CD14-positive monocyte (primary cell): Measurements from ENCODE around the gene QKI. TPM values are rescaled to one million over a fixed set of nuclear protein-coding genes. Genes with fewer than 3 reads are reported as not detected.

Experiments
- DNase-seq, 3 donors: peaks; one replicate each; pipeline ENCODE4 v3.0.0-alpha.2; 2011 to 2022
- H2AFZ ChIP-seq: 2 replicates; pipeline ENCODE4 v1.6.0; 2012; ENCODE audit warnings: mild to moderate bottlenecking, low read depth, low read length, inconsistent platforms; ENCODE audit not compliant: insufficient read depth, poor library complexity, severe bottlenecking
- H3K27ac ChIP-seq, 2 donors: 1 replicate in 1 of 2; 2 replicates in 1 of 2; pipeline ENCODE4 v1.5.1; 2012 to 2013; ENCODE audit warnings: low read length in 2 of 2, control low read depth in 1 of 2, inconsistent platforms in 1 of 2, low read depth in 1 of 2, mild to moderate bottlenecking in 1 of 2
- H3K27me3 ChIP-seq, 2 donors: one replicate each; pipeline versions ENCODE4 v1.6.0 to v1.6.1; 2011 to 2013; ENCODE audit warnings: low read length in 2 of 2; ENCODE audit not compliant: control insufficient read depth in 2 of 2, insufficient read depth in 2 of 2
- H3K36me3 ChIP-seq, 2 donors: replicated peaks in 1 of 2; 1 replicate in 1 of 2; 2 replicates in 1 of 2; pipeline versions ENCODE4 v1.5.1 to v1.6.1; 2012 to 2013; ENCODE audit warnings: low read length in 2 of 2, control low read depth in 1 of 2, inconsistent platforms in 1 of 2, mild to moderate bottlenecking in 1 of 2; ENCODE audit not compliant: insufficient read depth in 2 of 2, control insufficient read depth in 1 of 2
- H3K4me1 ChIP-seq, 2 donors: 1 replicate in 1 of 2; 2 replicates in 1 of 2; pipeline versions ENCODE4 v1.5.1 to v1.6.1; 2012 to 2013; ENCODE audit warnings: low read length in 2 of 2, control low read depth in 1 of 2, inconsistent platforms in 1 of 2, mild to moderate bottlenecking in 1 of 2, moderate library complexity in 1 of 2; ENCODE audit not compliant: insufficient read depth in 2 of 2, control insufficient read depth in 1 of 2
- H3K4me2 ChIP-seq: replicated peaks from 2 replicates; pipeline ENCODE3; 2012; ENCODE audit warnings: low read length, moderate library complexity, mild to moderate bottlenecking; ENCODE audit not compliant: poor library complexity, severe bottlenecking; ENCODE audit errors: extremely low read depth
- H3K4me3 ChIP-seq, 3 experiments: fragments of 200-600 bp in 1 of 3; sonication (generic) in 1 of 3; replicated peaks in 1 of 3; 1 replicate in 2 of 3; 2 replicates in 1 of 3; pipeline ENCODE4 v1.5.1; 2011 to 2013; ENCODE audit warnings: low read length in 3 of 3, mild to moderate bottlenecking in 3 of 3, control low read depth in 2 of 3, low read depth in 2 of 3, inconsistent platforms in 1 of 3, moderate library complexity in 1 of 3
- H3K79me2 ChIP-seq: 2 replicates; pipeline ENCODE4 v1.6.0; 2012; ENCODE audit warnings: mild to moderate bottlenecking, control low read depth, inconsistent platforms, low read length, moderate library complexity; ENCODE audit not compliant: insufficient read depth
- H3K9ac ChIP-seq: 2 replicates; pipeline ENCODE4 v1.6.0; 2017; ENCODE audit warnings: low read length, mild to moderate bottlenecking; ENCODE audit not compliant: insufficient read depth, poor library complexity, severe bottlenecking
- H3K9me3 ChIP-seq, 2 donors: replicated peaks in 1 of 2; 1 replicate in 1 of 2; 2 replicates in 1 of 2; pipeline versions ENCODE4 v1.5.1 to v1.6.1; 2012 to 2013; ENCODE audit warnings: low read length in 2 of 2, control low read depth in 1 of 2; ENCODE audit not compliant: control insufficient read depth in 1 of 2, insufficient read depth in 1 of 2
- H4K20me1 ChIP-seq: 2 replicates; pipeline ENCODE4 v1.6.0; 2012; ENCODE audit warnings: mild to moderate bottlenecking, low read length, control low read depth, moderate library complexity; ENCODE audit not compliant: insufficient read depth
- H3K27ac Mint-ChIP-seq, 7 donors: one replicate each; pipeline ENCODE4 v1.8.0; 2020; ENCODE audit warnings: mild to moderate bottlenecking in 7 of 7, mixed read lengths in 7 of 7, moderate library complexity in 6 of 7, inconsistent platforms in 2 of 7
- H3K27me3 Mint-ChIP-seq, 3 donors: one replicate each; pipeline ENCODE4 v1.8.0; 2021 to 2022; ENCODE audit warnings: low read depth in 3 of 3, mild to moderate bottlenecking in 3 of 3, mixed read lengths in 3 of 3, moderate library complexity in 3 of 3, inconsistent platforms in 1 of 3
- H3K36me3 Mint-ChIP-seq, 2 donors: one replicate each; pipeline ENCODE4 v1.8.0; 2020; ENCODE audit warnings: mixed read lengths in 2 of 2, inconsistent platforms in 1 of 2, mild to moderate bottlenecking in 1 of 2
- H3K4me1 Mint-ChIP-seq: one replicate; pipeline ENCODE4 v1.8.0; 2020; ENCODE audit warnings: mild to moderate bottlenecking, mixed read lengths
- H3K4me3 Mint-ChIP-seq, 2 donors: one replicate each; pipeline ENCODE4 v1.8.0; 2020; ENCODE audit warnings: mild to moderate bottlenecking in 2 of 2, mixed read lengths in 2 of 2, moderate library complexity in 1 of 2
- H3K9me3 Mint-ChIP-seq, 7 donors: one replicate each; pipeline ENCODE4 v1.8.0; 2020 to 2022; ENCODE audit warnings: mixed read lengths in 7 of 7, mild to moderate bottlenecking in 6 of 7, moderate library complexity in 6 of 7, inconsistent platforms in 2 of 7
- WGBS: methylation state at CpG from one replicate; pipeline ENCODE4 v1.1.5; 2013; ENCODE audit warnings: missing lambda C conversion rate; ENCODE audit not compliant: insufficient coverage; 5-methylcytosine and 5-hydroxymethylcytosine counted together
- intact Hi-C, 2 donors: fragments of 100-400 bp; cut with micrococcal nuclease; formaldehyde crosslinking; loops; one replicate each; pipeline versions ENCODE4 v1.15.0 to v1.15.1; 2023
- polyA plus RNA-seq, 3 donors: library from polyadenylated mRNA; depleted of rRNA in 1 of 3; unstranded in 2 of 3; stranded (reverse) in 1 of 3; fragments of 300-500 nt in 2 of 3; fragments of >200 nt in 1 of 3; fragmentation: Illumina TruSeq in 2 of 3; gene quantifications; 1 replicate in 2 of 3; 2 replicates in 1 of 3; pipeline ENCODE4 v1.2.3, GENCODE V29; 2012 to 2021
- TF ChIP-seq, protein P1 (sequence below): fragments of 200-600 bp; IDR thresholded peaks from one replicate; pipeline ENCODE4 v1.8.0; 2022; ENCODE audit warnings: antibody characterized with exemption, mild to moderate bottlenecking

Gene QKI
- polyA plus RNA-seq, 3 donors, result 24.3 to 154 (median 71.8) TPM

DNA sequence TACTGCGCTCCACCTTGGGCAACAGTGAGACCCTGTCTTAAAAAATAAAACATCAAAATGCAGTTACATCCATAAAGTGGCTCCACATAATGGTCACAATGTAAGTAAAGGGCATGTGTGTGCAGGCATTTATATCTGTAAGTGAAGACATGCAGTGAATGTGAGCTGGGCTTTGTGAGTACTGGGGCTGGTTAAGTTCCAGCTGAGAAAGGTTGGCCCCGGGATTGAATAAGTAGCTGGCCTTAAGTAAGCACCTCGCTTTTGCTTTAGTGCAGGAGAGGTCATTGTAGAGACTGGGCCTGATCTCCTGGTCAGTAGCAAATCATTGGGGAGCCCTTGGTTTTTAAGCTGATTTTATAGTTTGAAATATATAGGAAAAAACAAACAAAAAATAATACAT, 8.0 kb downstream of the QKI start:
- 94% methylated on average over 2 of the region's 3 CpGs for WGBS

DNA sequence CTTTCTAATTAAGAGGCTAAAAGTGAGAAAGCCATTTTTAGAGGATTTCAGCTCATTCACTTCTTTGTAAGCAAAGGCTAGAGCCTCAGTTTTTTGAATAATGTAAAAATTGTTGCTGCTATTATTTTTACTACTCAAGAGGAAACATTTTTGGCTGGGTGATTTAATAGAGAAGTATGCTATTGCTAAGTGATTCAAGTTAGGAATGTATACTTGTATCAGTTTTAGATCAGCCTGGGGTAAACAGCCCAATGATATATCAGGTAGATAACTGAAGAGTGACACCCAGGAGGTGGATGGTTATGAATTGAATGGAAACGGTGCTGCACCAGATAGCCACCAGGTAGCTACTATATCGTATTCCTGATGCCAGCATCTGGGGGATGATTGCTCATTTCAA, 9.2 kb downstream of the QKI start:
- H3K9me3 Mint-ChIP-seq, result no peaks in the 10 kb centered on the region
- no CpG with 5 or more reads among the region's 2 CpGs for WGBS
- peaks cover 4 to 21% of the 10 kb centered on the region in 2 donors for H3K36me3 Mint-ChIP-seq
- no peak for DNase-seq
- Histone ChIP-seq H3K9me3 (no peaks in the 10 kb centered on the region), H2AFZ (no peak overlapping the region), H3K9ac (no peak overlapping the region), H3K79me2 (peaks cover 100% of the 10 kb centered on the region), H3K27ac (peak overlapping the region in 1 of 2 donors; percentile 32), H3K4me2 (peak overlapping the region; percentile 53), H3K36me3 (peaks cover 0 to 6% of the 10 kb centered on the region in 2 donors), H3K4me3 (no peak overlapping the region), H3K4me1 (peaks cover 34 to 56% of the 10 kb centered on the region in 2 donors), H3K27me3 (no peaks in the 10 kb centered on the region), H4K20me1 (peaks cover 100% of the 10 kb centered on the region)
- H3K27me3 Mint-ChIP-seq, result no peaks in the 10 kb centered on the region
- H3K27ac Mint-ChIP-seq, result peak overlapping the region in 2 of 7 donors; percentile 41 to 80
- intact Hi-C loops, result loop anchor here (2.0 to 10.0 kb wide), 4 partner anchors 15 to 531 kb away; no protein-coding TSS in a partner anchor
- peaks cover 78% of the 10 kb centered on the region for H3K4me1 Mint-ChIP-seq
- H3K4me3 Mint-ChIP-seq, result peak overlapping the region in 1 of 2 donors; percentile 35
- TF ChIP-seq, protein P1, sequence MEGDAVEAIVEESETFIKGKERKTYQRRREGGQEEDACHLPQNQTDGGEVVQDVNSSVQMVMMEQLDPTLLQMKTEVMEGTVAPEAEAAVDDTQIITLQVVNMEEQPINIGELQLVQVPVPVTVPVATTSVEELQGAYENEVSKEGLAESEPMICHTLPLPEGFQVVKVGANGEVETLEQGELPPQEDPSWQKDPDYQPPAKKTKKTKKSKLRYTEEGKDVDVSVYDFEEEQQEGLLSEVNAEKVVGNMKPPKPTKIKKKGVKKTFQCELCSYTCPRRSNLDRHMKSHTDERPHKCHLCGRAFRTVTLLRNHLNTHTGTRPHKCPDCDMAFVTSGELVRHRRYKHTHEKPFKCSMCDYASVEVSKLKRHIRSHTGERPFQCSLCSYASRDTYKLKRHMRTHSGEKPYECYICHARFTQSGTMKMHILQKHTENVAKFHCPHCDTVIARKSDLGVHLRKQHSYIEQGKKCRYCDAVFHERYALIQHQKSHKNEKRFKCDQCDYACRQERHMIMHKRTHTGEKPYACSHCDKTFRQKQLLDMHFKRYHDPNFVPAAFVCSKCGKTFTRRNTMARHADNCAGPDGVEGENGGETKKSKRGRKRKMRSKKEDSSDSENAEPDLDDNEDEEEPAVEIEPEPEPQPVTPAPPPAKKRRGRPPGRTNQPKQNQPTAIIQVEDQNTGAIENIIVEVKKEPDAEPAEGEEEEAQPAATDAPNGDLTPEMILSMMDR, result no peak

More for the DNA sequence above, 8.0 kb downstream of the QKI start:
- no peaks in the 10 kb centered on the region for H3K9me3 Mint-ChIP-seq
- H3K27ac Mint-ChIP-seq, result peak overlapping the region in 4 of 7 donors; percentile 6 to 66 (median 47)
- peaks cover 4 to 21% of the 10 kb centered on the region in 2 donors for H3K36me3 Mint-ChIP-seq
- peaks cover 38 to 68% of the 10 kb centered on the region in 2 donors for H3K4me1 ChIP-seq
- H3K9me3 ChIP-seq, result no peaks in the 10 kb centered on the region
- H3K9ac ChIP-seq, result no peak overlapping the region
- intact Hi-C loops, result loop anchor here (2.0 to 10.0 kb wide), 4 partner anchors 16 to 532 kb away; no protein-coding TSS in a partner anchor
- peak overlapping the region in 1 of 2 donors; percentile 32 for H3K27ac ChIP-seq
- H4K20me1 ChIP-seq, result peaks cover 100% of the 10 kb centered on the region
- H3K4me3 Mint-ChIP-seq, result no peak overlapping the region
- TF ChIP-seq, protein P1, result no peak
- no peak overlapping the region for H2AFZ ChIP-seq
- peaks cover 100% of the 10 kb centered on the region for H3K79me2 ChIP-seq
- peak overlapping the region in 1 of 3 experiments; percentile 23 for H3K4me3 ChIP-seq
- no peaks in the 10 kb centered on the region for H3K27me3 Mint-ChIP-seq
- no peaks in the 10 kb centered on the region for H3K27me3 ChIP-seq
- no peak for DNase-seq
- H3K36me3 ChIP-seq, result peaks cover 0 to 6% of the 10 kb centered on the region in 2 donors
- H3K4me1 Mint-ChIP-seq, result peaks cover 80% of the 10 kb centered on the region
- H3K4me2 ChIP-seq, result peak overlapping the region; percentile 53
